Ascending aorta (tissue), 2 donors: Measurements from ENCODE around the gene SMYD1. TPM values are rescaled to one million over a fixed set of nuclear protein-coding genes. Genes with fewer than 3 reads are reported as not detected.

Source experiments
- DNase-seq, 2 donors: peaks; one replicate each; pipeline ENCODE4 v3.0.0-alpha.2; 2019; ENCODE audit warnings: low spot score in 2 of 2
- H3K27ac ChIP-seq, 2 donors: fragments of 200-600 bp; sonication (generic); one replicate each; pipeline ENCODE4 v1.5.1; 2016 to 2017; ENCODE audit warnings: mild to moderate bottlenecking in 1 of 2
- H3K27me3 ChIP-seq: fragments of 200-600 bp; sonication (generic); one replicate; pipeline ENCODE4 v1.5.1; 2017
- H3K36me3 ChIP-seq, 2 donors: fragments of 200-600 bp; sonication (generic); one replicate each; pipeline ENCODE4 v1.5.1; 2016
- H3K4me1 ChIP-seq, 2 donors: fragments of 200-600 bp; sonication (generic); one replicate each; pipeline ENCODE4 v1.5.1; 2016 to 2017; ENCODE audit warnings: mild to moderate bottlenecking in 1 of 2
- H3K4me3 ChIP-seq, 2 donors: fragments of 200-600 bp; sonication (generic); one replicate each; pipeline ENCODE4 v1.5.1; 2016 to 2017; ENCODE audit warnings: mild to moderate bottlenecking in 1 of 2
- H3K9me3 ChIP-seq, 2 donors: fragments of 200-600 bp; sonication (generic); one replicate each; pipeline ENCODE4 v1.5.1; 2016
- CTCF ChIP-seq, 3 experiments: fragments of 200-600 bp in 2 of 3; fragments of 450-650 bp in 1 of 3; sonication (generic) in 2 of 3; IDR thresholded peaks; one replicate each; pipeline ENCODE4 v1.5.1; 2016 to 2019; ENCODE audit warnings: antibody characterized with exemption in 3 of 3, mild to moderate bottlenecking in 1 of 3, moderate library complexity in 1 of 3
- intact Hi-C: fragments of 100-400 bp; cut with DNase I; formaldehyde crosslinking; loops from one replicate; pipeline ENCODE4 v1.15.1; 2023
- total RNA-seq: library from RNA; depleted of rRNA; stranded (reverse); fragments of >200 nt; gene quantifications from one replicate; pipeline ENCODE4 v1.1.0, GENCODE V29; 2016

Gene SMYD1
- total RNA-seq, 1 donor from 2014 or later, result not detected

- no peak for DNase-seq
- no peak for TF ChIP-seq CTCF (IDR thresholded peaks at IDR 0.05)
- no peaks in the 10 kb centered on the region for H3K9me3 ChIP-seq
- H3K4me1 ChIP-seq, result no peaks in the 10 kb centered on the region
- H3K36me3 ChIP-seq, result no peaks in the 10 kb centered on the region
- H3K27me3 ChIP-seq, result no peaks in the 10 kb centered on the region
- no peak overlapping the region for H3K4me3 ChIP-seq
- no peak overlapping the region for H3K27ac ChIP-seq
- intact Hi-C loops, result no loop called here
Observed at GRCh38 chr2:88096708-88097107, 29.1 kb downstream of the SMYD1 start.

DNA sequence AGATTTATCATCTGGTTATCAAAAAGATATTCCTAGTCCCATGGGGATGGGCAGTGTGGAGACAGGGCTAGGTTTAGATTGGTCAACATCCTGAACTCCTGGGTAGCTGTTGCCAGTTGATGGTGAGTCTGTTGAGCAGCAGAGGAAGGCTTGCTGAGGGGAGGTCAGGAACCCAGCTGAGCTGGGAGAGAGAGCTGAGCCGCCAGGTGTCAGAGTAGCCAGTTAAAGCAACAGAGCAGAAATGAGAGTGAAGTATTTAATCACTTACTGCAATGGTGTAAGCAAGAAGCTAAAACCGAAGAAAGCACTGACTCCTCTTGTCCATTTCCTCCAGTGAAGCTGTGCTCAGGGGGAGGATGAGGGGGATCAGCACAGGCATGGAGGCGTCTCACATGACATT, 29.6 kb downstream of the SMYD1 start:
- no peaks in the 10 kb centered on the region for H3K27me3 ChIP-seq
- intact Hi-C loops, result no loop called here
- H3K27ac ChIP-seq, result no peak overlapping the region
- H3K4me1 ChIP-seq, result no peaks in the 10 kb centered on the region
- no peak for DNase-seq
- no peaks in the 10 kb centered on the region for H3K36me3 ChIP-seq
- TF ChIP-seq CTCF (IDR thresholded peaks at IDR 0.05), result no peak
- no peaks in the 10 kb centered on the region for H3K9me3 ChIP-seq
- no peak overlapping the region for H3K4me3 ChIP-seq

DNA sequence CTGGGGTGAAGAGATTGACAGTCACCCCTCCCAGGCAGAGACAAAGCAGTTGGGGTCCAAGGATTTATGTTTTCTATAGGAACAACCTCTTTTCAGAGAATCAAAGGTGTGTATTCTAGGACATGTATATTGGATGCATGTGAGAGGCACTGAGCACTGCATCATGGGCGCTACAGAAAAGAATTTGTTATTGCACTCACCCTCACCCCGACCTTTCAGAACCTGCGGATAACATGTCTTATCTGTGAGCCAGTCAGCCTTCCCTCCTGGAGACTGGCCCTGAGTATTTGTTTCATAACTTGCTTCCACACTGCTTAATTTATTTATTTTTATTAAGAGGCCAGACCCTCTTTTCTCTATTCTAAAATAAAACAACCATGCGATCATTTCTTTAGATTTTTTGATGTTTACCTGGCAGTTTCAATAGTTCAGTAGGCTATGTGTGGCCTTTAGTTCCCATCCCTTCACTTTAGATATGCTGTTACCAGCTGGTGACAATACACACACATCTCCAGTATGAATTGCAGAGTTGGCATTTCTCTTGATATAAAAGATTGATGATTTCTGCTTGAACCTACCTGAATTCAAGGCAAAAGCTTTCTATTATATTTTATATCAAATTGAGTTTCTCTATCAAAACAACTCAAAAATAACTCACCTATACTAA, 30.4 kb downstream of the SMYD1 start:
- no peaks in the 10 kb centered on the region for H3K36me3 ChIP-seq
- no peak for DNase-seq

GRCh38 chr2:88098558-88098900, 30.9 kb downstream of the SMYD1 start:
- intact Hi-C loops, result no loop called here
- Histone ChIP-seq H3K27me3 (no peaks in the 10 kb centered on the region), H3K36me3 (no peaks in the 10 kb centered on the region), H3K9me3 (no peaks in the 10 kb centered on the region), H3K4me3 (no peak overlapping the region), H3K4me1 (no peaks in the 10 kb centered on the region), H3K27ac (no peak overlapping the region)
- TF ChIP-seq CTCF (IDR thresholded peaks at IDR 0.05), result no peak
- DNase-seq, result no peak

More for the DNA sequence above, 30.4 kb downstream of the SMYD1 start:
- Histone ChIP-seq H3K9me3 (no peaks in the 10 kb centered on the region), H3K4me1 (no peaks in the 10 kb centered on the region), H3K4me3 (no peak overlapping the region), H3K27ac (no peak overlapping the region), H3K27me3 (no peaks in the 10 kb centered on the region)
- intact Hi-C loops, result no loop called here
- no peak for TF ChIP-seq CTCF (IDR thresholded peaks at IDR 0.05)

GRCh38 chr2:88099798-88100488, 32.3 kb downstream of the SMYD1 start:
- no peak for DNase-seq
- TF ChIP-seq CTCF (IDR thresholded peaks at IDR 0.05), result no peak
- intact Hi-C loops, result no loop called here
- Histone ChIP-seq H3K4me1 (no peaks in the 10 kb centered on the region), H3K27me3 (no peaks in the 10 kb centered on the region), H3K36me3 (no peaks in the 10 kb centered on the region), H3K4me3 (no peak overlapping the region), H3K9me3 (no peaks in the 10 kb centered on the region), H3K27ac (no peak overlapping the region)
